ENCODE data around the gene MAP3K2. TPM values are rescaled to one million over a fixed set of nuclear protein-coding genes. Genes with fewer than 3 reads are reported as not detected.

The MAP3K2 gene
- total RNA-seq, 4 donors from 2014 or later = 84.8 to 118 (median 92.8) TPM

GRCh38 chr2:127392828-127393578 lies 5.2 kb upstream of the MAP3K2 start:
- no peak overlapping the region for H3K4me3 ChIP-seq (replicated peaks in 1 of 3)
- H3K27me3 ChIP-seq = no peaks in the 10 kb centered on the region
- peaks cover 4 to 14% of the 10 kb centered on the region in 2 donors for H3K4me1 ChIP-seq
- H3K27ac ChIP-seq = no peak overlapping the region
- no peaks in the 10 kb centered on the region for H3K36me3 ChIP-seq
- intact Hi-C loops (cut with DNase I) = no loop called here
- no peak for DNase-seq
- no peak for TF ChIP-seq POLR2A (IDR thresholded peaks at IDR 0.05)
- no peak for TF ChIP-seq CTCF (IDR thresholded peaks at IDR 0.05)
- WGBS, 2 donors = 96 to 97% methylated on average over 1 of the region's 1 CpG
- no peaks in the 10 kb centered on the region for H3K9me3 ChIP-seq

- Histone ChIP-seq H3K9me3 (no peaks in the 10 kb centered on the region), H3K4me1 (peaks cover 4 to 8% of the 10 kb centered on the region in 2 donors), H3K27me3 (no peaks in the 10 kb centered on the region), H3K27ac (no peak overlapping the region), H3K36me3 (no peaks in the 10 kb centered on the region), H3K4me3 (replicated peaks in 1 of 3) (no peak overlapping the region)
- intact Hi-C loops (cut with DNase I) = no loop called here
- DNase-seq = no peak
- WGBS, 2 donors = 90 to 95% methylated on average over 2 of the region's 2 CpGs
- TF ChIP-seq CTCF (IDR thresholded peaks at IDR 0.05) = no peak
- TF ChIP-seq POLR2A (IDR thresholded peaks at IDR 0.05) = no peak
Observed at GRCh38 chr2:127392133-127392827, 4.5 kb upstream of the MAP3K2 start.

- WGBS, 2 donors = 81 to 96% methylated on average over 5 of the region's 5 CpGs
- Histone ChIP-seq H3K9me3 (no peaks in the 10 kb centered on the region), H3K27ac (no peak overlapping the region), H3K4me3 (replicated peaks in 1 of 3) (no peak overlapping the region), H3K27me3 (no peaks in the 10 kb centered on the region), H3K36me3 (no peaks in the 10 kb centered on the region), H3K4me1 (peaks cover 18 to 24% of the 10 kb centered on the region in 2 donors)
- DNase-seq = no peak
- TF ChIP-seq POLR2A (IDR thresholded peaks at IDR 0.05) (no peak), CTCF (IDR thresholded peaks at IDR 0.05) (no peak)
- intact Hi-C loops (cut with DNase I) = no loop called here
Observed at GRCh38 chr2:127389778-127390435, 2.1 kb upstream of the MAP3K2 start.

- intact Hi-C loops (cut with DNase I) = no loop called here
- 54 to 55% methylated on average over 8 of the region's 8 CpGs for WGBS, 2 donors
- TF ChIP-seq POLR2A (IDR thresholded peaks at IDR 0.05) = no peak
- TF ChIP-seq CTCF (IDR thresholded peaks at IDR 0.05) = no peak
- H3K4me3 ChIP-seq (replicated peaks in 1 of 3) = peak overlapping the region in 2 of 3 donors; percentile 13 to 54
- H3K36me3 ChIP-seq = no peaks in the 10 kb centered on the region
- peaks cover 18 to 30% of the 10 kb centered on the region in 2 donors for H3K4me1 ChIP-seq
- peak overlapping the region; percentile 93 to 98 (median 95) for H3K27ac ChIP-seq
- H3K27me3 ChIP-seq = no peaks in the 10 kb centered on the region
- no peak for DNase-seq
- H3K9me3 ChIP-seq = no peaks in the 10 kb centered on the region
Observed at GRCh38 chr2:127388423-127389164, 819 bp upstream of the MAP3K2 start.

Data from thyroid gland (tissue), 4 donors.